ENCODE data around the gene GGA1. TPM values are rescaled to one million over a fixed set of nuclear protein-coding genes. Genes with fewer than 3 reads are reported as not detected.

Gene GGA1
- total and polyA plus RNA-seq, 10 donors: 43.4 to 134 (median 83.4) TPM

- no peak for TF ChIP-seq CTCF (IDR thresholded peaks at IDR 0.05 in 8 of 11, conservative IDR thresholded peaks at IDR 0.05 in 3 of 11)
- no peak for TF ChIP-seq POLR2A (IDR thresholded peaks at IDR 0.05)
- TF ChIP-seq POLR2AphosphoS5 (IDR thresholded peaks at IDR 0.05): no peak
- no peaks in the 10 kb centered on the region for H3K9me3 ChIP-seq
- intact Hi-C loops (cut with DNase I; ENCODE audit: low total_unique reads): no loop called here
- WGBS, 5 donors: 6 to 18% (median 7%) methylated on average over 10 to 17 of the region's 17 CpGs
- H3K27me3 ChIP-seq (replicated peaks in 1 of 7): no peaks in the 10 kb centered on the region
- peak overlapping the region; percentile 47 to 87 (median 62) for H3K4me3 ChIP-seq
- peaks cover 28 to 82% (median 66%) of the 10 kb centered on the region in 6 donors for H3K4me1 ChIP-seq
- DNase-seq: no peak
- peak overlapping the region; percentile 92 to 99 (median 96) for H3K27ac ChIP-seq
- H3K36me3 ChIP-seq: peaks cover 0 to 25% (median 2%) of the 10 kb centered on the region in 6 donors
Measured at GRCh38 chr22:37675930-37676735, 67.5 kb downstream of the GGA1 start.

GRCh38 chr22:37676736-37677492 lies 68.3 kb downstream of the GGA1 start:
- TF ChIP-seq POLR2AphosphoS5 (IDR thresholded peaks at IDR 0.05) (peak; percentile 88 to 90 (median 89)), POLR2A (IDR thresholded peaks at IDR 0.05) (peak in 1 of 3 donors; percentile 41), CTCF (IDR thresholded peaks at IDR 0.05 in 8 of 11, conservative IDR thresholded peaks at IDR 0.05 in 3 of 11) (peak in 1 of 11 experiments; percentile 31)
- peak overlapping the region; percentile 47 to 87 (median 62) for H3K4me3 ChIP-seq
- peak overlapping the region; percentile 92 to 99 (median 96) for H3K27ac ChIP-seq
- intact Hi-C loops (cut with DNase I; ENCODE audit: low total_unique reads): no loop called here
- DNase-seq: peak; percentile 97
- 0 to 1% (median 0%) methylated on average over 19 to 42 of the region's 42 CpGs for WGBS, 5 donors
- peaks cover 33 to 86% (median 72%) of the 10 kb centered on the region in 6 donors for H3K4me1 ChIP-seq
- no peaks in the 10 kb centered on the region for H3K9me3 ChIP-seq
- H3K36me3 ChIP-seq: peaks cover 0 to 25% (median 2%) of the 10 kb centered on the region in 6 donors
- H3K27me3 ChIP-seq (replicated peaks in 1 of 7): no peaks in the 10 kb centered on the region

GRCh38 chr22:37677493-37677974 lies 68.9 kb downstream of the GGA1 start:
- 39 to 52% (median 48%) methylated on average over 15 of the region's 15 CpGs for WGBS, 5 donors
- Histone ChIP-seq H3K27me3 (replicated peaks in 1 of 7) (no peaks in the 10 kb centered on the region), H3K9me3 (no peaks in the 10 kb centered on the region), H3K36me3 (peaks cover 0 to 25% (median 2%) of the 10 kb centered on the region in 6 donors), H3K27ac (peak overlapping the region; percentile 92 to 99 (median 96)), H3K4me1 (peaks cover 33 to 85% (median 67%) of the 10 kb centered on the region in 6 donors), H3K4me3 (peak overlapping the region; percentile 47 to 87 (median 62))
- intact Hi-C loops (cut with DNase I; ENCODE audit: low total_unique reads): no loop called here
- no peak for TF ChIP-seq POLR2A (IDR thresholded peaks at IDR 0.05)
- no peak for TF ChIP-seq CTCF (IDR thresholded peaks at IDR 0.05 in 8 of 11, conservative IDR thresholded peaks at IDR 0.05 in 3 of 11)
- TF ChIP-seq POLR2AphosphoS5 (IDR thresholded peaks at IDR 0.05): no peak
- DNase-seq: no peak

Measured in spleen (tissue), 11 donors.